Measurements from ENCODE around the gene TBC1D24.
"Not testable (repeated sequence)": the region's sequence is repeated elsewhere in the genome, so short reads cannot be mapped to it uniquely, and the experiment has no call there.

Gene TBC1D24

GRCh38 chr16:2468725-2469398 lies 6.1 kb upstream of the TBC1D24 start:
- DNase-seq (ENCODE audit: low read depth), result no peak

- DNase-seq (ENCODE audit: low read depth), result no peak
Measured at GRCh38 chr16:2469399-2470233, 5.3 kb upstream of the TBC1D24 start.

GRCh38 chr16:2470234-2470601 lies 4.7 kb upstream of the TBC1D24 start:
- DNase-seq (ENCODE audit: low read depth), result no peak

- DNase-seq (ENCODE audit: low read depth), result no peak
Measured at GRCh38 chr16:2470603-2471015, 4.3 kb upstream of the TBC1D24 start.

- no peak for DNase-seq (ENCODE audit: low read depth)
Measured at GRCh38 chr16:2471016-2471652, 3.8 kb upstream of the TBC1D24 start, which contains the start of gene NTN3. TSS of gene NTN3 (plus strand) at chr16:2471297. CDS start at chr16:2471702, 405 bp downstream.

- DNase-seq (ENCODE audit: low read depth), result no peak
Measured at GRCh38 chr16:2471653-2472487, 3.1 kb upstream of the TBC1D24 start.

- DNase-seq (ENCODE audit: low read depth), result no peak
Measured at GRCh38 chr16:2472488-2472864, 2.5 kb upstream of the TBC1D24 start.

- DNase-seq (ENCODE audit: low read depth), result no peak
Measured at GRCh38 chr16:2472885-2473445, 2.0 kb upstream of the TBC1D24 start.

- no peak for DNase-seq (ENCODE audit: low read depth)
Measured at GRCh38 chr16:2473446-2473926, 1.4 kb upstream of the TBC1D24 start.

GRCh38 chr16:2473999-2474876 lies 689 bp upstream of the TBC1D24 start:
- peak; percentile 47 for DNase-seq (ENCODE audit: low read depth)

GRCh38 chr16:2475413-2476344 lies 752 bp downstream of the TBC1D24 start:
- DNase-seq (ENCODE audit: low read depth), result no peak

- no peak for DNase-seq (ENCODE audit: low read depth)
Measured at GRCh38 chr16:2476345-2476720, 1.4 kb downstream of the TBC1D24 start.

GRCh38 chr16:2476741-2477140 lies 1.8 kb downstream of the TBC1D24 start:
- no peak for DNase-seq (ENCODE audit: low read depth)

- no peak for DNase-seq (ENCODE audit: low read depth)
Measured at GRCh38 chr16:2477327-2477726, 2.4 kb downstream of the TBC1D24 start.

GRCh38 chr16:2478279-2478678 lies 3.4 kb downstream of the TBC1D24 start:
- no peak for DNase-seq (ENCODE audit: low read depth)

GRCh38 chr16:2479996-2480395 lies 5.1 kb downstream of the TBC1D24 start:
- not testable (repeated sequence) for DNase-seq (ENCODE audit: low read depth)

GRCh38 chr16:2480948-2481347 lies 6.0 kb downstream of the TBC1D24 start:
- no peak for DNase-seq (ENCODE audit: low read depth)

- no peak for DNase-seq (ENCODE audit: low read depth)
Measured at GRCh38 chr16:2481676-2482075, 6.7 kb downstream of the TBC1D24 start.

GRCh38 chr16:2482249-2482648 lies 7.3 kb downstream of the TBC1D24 start:
- DNase-seq (ENCODE audit: low read depth), result no peak

All from activated T-helper 9 cell treated with anti-CD3 and anti-CD28 coated beads, Interleukin-2, amount 50 U/mL, for 16 hours (primary cell).